ENCODE results near the gene VCL.
A peak's percentile ranks its signal among the peaks of the same experiment; 100 is the strongest.

VCL gene

DNA sequence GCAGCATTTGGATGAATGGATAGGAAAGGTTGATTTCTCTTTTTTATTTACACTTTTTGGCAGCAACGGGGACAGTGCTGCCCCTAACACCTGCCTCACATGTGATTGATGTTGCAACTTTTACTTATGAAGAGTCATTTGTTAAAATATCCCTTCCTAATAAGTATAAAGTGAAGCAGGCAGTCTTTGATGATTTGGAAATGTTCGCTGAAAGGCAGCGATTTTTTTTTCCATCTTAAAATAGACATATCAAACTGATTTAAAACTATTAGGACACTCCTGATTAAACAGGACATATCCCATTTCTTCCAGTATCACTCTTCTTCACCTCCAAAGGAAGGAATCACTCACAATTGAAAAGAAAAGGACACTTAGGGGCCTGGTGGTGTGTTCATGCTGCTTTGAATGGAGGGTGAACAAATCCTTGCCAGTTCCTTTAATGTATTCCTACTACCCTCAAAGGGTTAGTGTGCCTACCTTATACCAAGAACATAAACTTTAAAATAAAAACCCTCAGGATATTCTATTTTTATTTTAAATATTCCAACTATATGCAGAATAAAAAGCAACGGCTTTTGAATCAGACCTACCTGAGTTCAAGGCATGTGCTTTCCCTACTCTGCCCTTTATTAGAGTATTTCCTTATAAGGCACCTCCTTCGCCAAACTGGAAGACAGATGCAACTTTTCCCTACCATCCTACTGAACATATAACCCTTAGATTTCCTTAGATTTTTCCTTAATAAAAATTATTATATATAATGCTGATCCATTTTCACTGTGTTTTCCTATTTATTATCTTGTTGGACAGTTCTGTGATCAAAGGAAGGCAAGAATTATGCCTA, 154.2 kb downstream of the VCL start:
- DNase-seq (ENCODE audit: low read depth): peak; percentile 20
- peak overlapping the region; percentile 97 for H3K4me3 ChIP-seq (ENCODE audit: low read depth, low read length)
- TF ChIP-seq POLR2A (IDR thresholded peaks at IDR 0.05; ENCODE audit: extremely low read depth, insufficient read length) (no peak), MYC (IDR thresholded peaks at IDR 0.05; ENCODE audit: low read depth, low read length) (no peak)
- TF ChIP-seq, protein P1, sequence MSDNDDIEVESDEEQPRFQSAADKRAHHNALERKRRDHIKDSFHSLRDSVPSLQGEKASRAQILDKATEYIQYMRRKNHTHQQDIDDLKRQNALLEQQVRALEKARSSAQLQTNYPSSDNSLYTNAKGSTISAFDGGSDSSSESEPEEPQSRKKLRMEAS (IDR thresholded peaks at IDR 0.05; ENCODE audit: low read depth, low read length): no peak
- TF ChIP-seq, protein P2, sequence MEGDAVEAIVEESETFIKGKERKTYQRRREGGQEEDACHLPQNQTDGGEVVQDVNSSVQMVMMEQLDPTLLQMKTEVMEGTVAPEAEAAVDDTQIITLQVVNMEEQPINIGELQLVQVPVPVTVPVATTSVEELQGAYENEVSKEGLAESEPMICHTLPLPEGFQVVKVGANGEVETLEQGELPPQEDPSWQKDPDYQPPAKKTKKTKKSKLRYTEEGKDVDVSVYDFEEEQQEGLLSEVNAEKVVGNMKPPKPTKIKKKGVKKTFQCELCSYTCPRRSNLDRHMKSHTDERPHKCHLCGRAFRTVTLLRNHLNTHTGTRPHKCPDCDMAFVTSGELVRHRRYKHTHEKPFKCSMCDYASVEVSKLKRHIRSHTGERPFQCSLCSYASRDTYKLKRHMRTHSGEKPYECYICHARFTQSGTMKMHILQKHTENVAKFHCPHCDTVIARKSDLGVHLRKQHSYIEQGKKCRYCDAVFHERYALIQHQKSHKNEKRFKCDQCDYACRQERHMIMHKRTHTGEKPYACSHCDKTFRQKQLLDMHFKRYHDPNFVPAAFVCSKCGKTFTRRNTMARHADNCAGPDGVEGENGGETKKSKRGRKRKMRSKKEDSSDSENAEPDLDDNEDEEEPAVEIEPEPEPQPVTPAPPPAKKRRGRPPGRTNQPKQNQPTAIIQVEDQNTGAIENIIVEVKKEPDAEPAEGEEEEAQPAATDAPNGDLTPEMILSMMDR (IDR thresholded peaks at IDR 0.05; ENCODE audit: low read depth, low read length): no peak

DNA sequence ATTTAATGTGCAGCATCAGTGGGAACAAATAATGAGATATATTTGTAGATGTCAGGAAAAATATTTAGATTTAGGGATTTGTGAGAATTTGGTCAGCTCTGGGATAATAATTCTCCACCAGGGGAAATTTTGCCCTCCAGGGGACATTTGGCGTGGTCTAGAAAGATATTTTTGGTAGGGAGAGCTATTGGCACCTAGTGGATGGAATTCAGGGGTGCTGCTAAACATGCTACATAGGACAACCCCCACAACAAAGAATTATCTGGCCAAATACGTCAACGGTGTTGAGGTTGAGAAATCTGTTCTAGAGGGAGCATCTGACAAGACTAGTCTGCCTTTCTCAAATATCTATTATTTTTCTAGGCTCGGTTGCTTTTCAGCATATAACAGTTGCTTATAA, 155.2 kb downstream of the VCL start:
- peak overlapping the region; percentile 97 for H3K4me3 ChIP-seq (ENCODE audit: low read depth, low read length)
- TF ChIP-seq, protein P1 (IDR thresholded peaks at IDR 0.05; ENCODE audit: low read depth, low read length): no peak
- no peak for TF ChIP-seq MYC (IDR thresholded peaks at IDR 0.05; ENCODE audit: low read depth, low read length)
- TF ChIP-seq, protein P2 (IDR thresholded peaks at IDR 0.05; ENCODE audit: low read depth, low read length): no peak
- no peak for DNase-seq (ENCODE audit: low read depth)

DNA sequence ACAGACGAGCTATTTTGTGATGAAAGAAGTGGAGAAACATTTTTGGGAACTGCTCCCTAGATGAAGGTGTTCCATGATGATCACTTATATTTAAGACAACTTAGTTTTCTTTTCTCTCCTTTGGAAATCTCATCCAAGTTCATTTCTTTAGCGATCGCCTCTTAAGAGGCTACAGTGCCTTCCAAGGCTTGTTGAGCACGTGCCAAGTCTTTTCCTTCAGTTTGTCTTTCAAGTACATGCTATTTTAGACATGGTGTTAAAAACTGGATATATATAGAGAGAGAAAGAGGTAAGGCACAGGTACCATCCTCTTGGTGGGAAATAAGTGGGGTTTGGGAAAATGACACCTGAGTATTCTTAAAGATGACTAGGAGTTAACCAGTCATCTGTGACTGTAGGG, 155.8 kb downstream of the VCL start:
- peak overlapping the region; percentile 97 for H3K4me3 ChIP-seq (ENCODE audit: low read depth, low read length)
- no peak for DNase-seq (ENCODE audit: low read depth)
- TF ChIP-seq, protein P2 (IDR thresholded peaks at IDR 0.05; ENCODE audit: low read depth, low read length): no peak
- TF ChIP-seq POLR2A (IDR thresholded peaks at IDR 0.05; ENCODE audit: extremely low read depth, insufficient read length) (no peak), MYC (IDR thresholded peaks at IDR 0.05; ENCODE audit: low read depth, low read length) (no peak)
- TF ChIP-seq, protein P1 (IDR thresholded peaks at IDR 0.05; ENCODE audit: low read depth, low read length): no peak

DNA sequence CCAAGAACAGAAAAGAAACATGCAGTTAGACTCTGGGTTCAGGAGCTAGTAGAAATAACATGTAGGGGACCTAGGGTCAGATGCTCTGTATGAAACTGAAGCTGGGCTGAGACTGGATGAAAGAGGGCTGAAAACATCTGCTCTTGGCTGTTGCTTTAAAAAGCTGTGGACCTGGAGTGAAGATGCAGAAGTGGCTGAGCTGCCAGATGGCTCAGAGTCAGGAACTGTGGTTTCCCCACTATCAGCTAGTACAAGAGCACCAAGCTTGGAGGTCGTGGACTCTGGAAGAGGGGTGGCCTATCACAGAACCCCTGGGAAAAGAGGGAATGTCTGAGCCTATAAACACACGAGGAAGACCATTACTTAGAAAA, 159.0 kb downstream of the VCL start:
- peak; percentile 46 for DNase-seq (ENCODE audit: low read depth)
- H3K4me3 ChIP-seq (ENCODE audit: low read depth, low read length): no peak overlapping the region
- TF ChIP-seq MYC (IDR thresholded peaks at IDR 0.05; ENCODE audit: low read depth, low read length) (no peak), POLR2A (IDR thresholded peaks at IDR 0.05; ENCODE audit: extremely low read depth, insufficient read length) (no peak)
- TF ChIP-seq, protein P1 (IDR thresholded peaks at IDR 0.05; ENCODE audit: low read depth, low read length): no peak
- TF ChIP-seq, protein P2 (IDR thresholded peaks at IDR 0.05; ENCODE audit: low read depth, low read length): no peak

DNA sequence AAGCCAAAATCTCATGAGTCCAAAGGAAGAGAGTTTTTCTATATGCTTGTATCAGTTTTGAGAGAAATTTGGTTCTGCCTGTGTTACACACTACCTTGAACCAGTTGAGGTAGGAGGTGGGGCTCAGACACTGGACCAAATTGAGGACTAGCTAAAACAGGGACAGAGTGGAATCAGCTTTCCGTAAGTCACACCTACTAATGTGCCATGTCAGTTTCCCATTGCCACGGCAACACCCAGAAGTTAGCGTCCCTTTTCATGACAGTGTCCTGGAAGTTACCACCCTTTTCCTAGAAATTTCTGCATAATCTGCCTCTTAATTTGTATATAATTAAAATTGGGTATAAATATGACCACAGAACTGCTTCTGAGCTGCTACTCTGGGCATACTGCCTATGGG, 162.1 kb downstream of the VCL start:
- TF ChIP-seq, protein P1 (IDR thresholded peaks at IDR 0.05; ENCODE audit: low read depth, low read length): no peak
- no peak for TF ChIP-seq MYC (IDR thresholded peaks at IDR 0.05; ENCODE audit: low read depth, low read length)
- TF ChIP-seq POLR2A (IDR thresholded peaks at IDR 0.05; ENCODE audit: extremely low read depth, insufficient read length): no peak
- TF ChIP-seq, protein P2 (IDR thresholded peaks at IDR 0.05; ENCODE audit: low read depth, low read length): no peak
- no peak overlapping the region for H3K4me3 ChIP-seq (ENCODE audit: low read depth, low read length)
- DNase-seq (ENCODE audit: low read depth): no peak
